HUES6 (cell line): ENCODE results near the gene TTC4.

ENCODE experiments used
- H3K27ac ChIP-seq: 2 replicates; pipeline ENCODE4 v1.7.0; 2013; ENCODE audit warnings: low read depth, mild to moderate bottlenecking, low read length, inconsistent platforms
- H3K27me3 ChIP-seq: 2 replicates; pipeline ENCODE4 v1.6.1; 2013; ENCODE audit warnings: low read length; ENCODE audit not compliant: control insufficient read depth, insufficient read depth
- H3K36me3 ChIP-seq: 2 replicates; pipeline ENCODE4 v1.6.1; 2013; ENCODE audit warnings: low read length; ENCODE audit not compliant: control insufficient read depth, insufficient read depth
- H3K4me1 ChIP-seq: 2 replicates; pipeline ENCODE4 v1.6.1; 2013; ENCODE audit warnings: low read length; ENCODE audit not compliant: control insufficient read depth, insufficient read depth
- H3K4me3 ChIP-seq: 2 replicates; pipeline ENCODE4 v1.5.1; 2013; ENCODE audit warnings: low read depth, low read length
- H3K9ac ChIP-seq: one replicate; pipeline ENCODE4 v1.6.1; 2013; ENCODE audit warnings: mild to moderate bottlenecking, low read length
- H3K9me3 ChIP-seq: 2 replicates; pipeline ENCODE4 v1.6.1; 2013; ENCODE audit warnings: low read depth, low read length; ENCODE audit not compliant: control insufficient read depth, insufficient read depth

Gene TTC4

GRCh38 chr1:54782588-54782987, 66.9 kb downstream of the TTC4 start:
- Histone ChIP-seq H3K36me3 (no peaks in the 10 kb centered on the region), H3K9me3 (no peaks in the 10 kb centered on the region), H3K27me3 (peaks cover 45% of the 10 kb centered on the region), H3K9ac (no peak overlapping the region), H3K4me1 (peaks cover 3% of the 10 kb centered on the region; the same call in 1 of the 2 replicates), H3K4me3 (no peak overlapping the region), H3K27ac (no peak overlapping the region)

GRCh38 chr1:54784066-54784465, 68.4 kb downstream of the TTC4 start:
- H3K9ac ChIP-seq: no peak overlapping the region
- no peaks in the 10 kb centered on the region for H3K36me3 ChIP-seq
- peaks cover 10% of the 10 kb centered on the region for H3K4me1 ChIP-seq
- peaks cover 38% of the 10 kb centered on the region for H3K27me3 ChIP-seq
- H3K4me3 ChIP-seq: no peak overlapping the region
- H3K9me3 ChIP-seq: no peaks in the 10 kb centered on the region
- H3K27ac ChIP-seq: no peak overlapping the region

DNA sequence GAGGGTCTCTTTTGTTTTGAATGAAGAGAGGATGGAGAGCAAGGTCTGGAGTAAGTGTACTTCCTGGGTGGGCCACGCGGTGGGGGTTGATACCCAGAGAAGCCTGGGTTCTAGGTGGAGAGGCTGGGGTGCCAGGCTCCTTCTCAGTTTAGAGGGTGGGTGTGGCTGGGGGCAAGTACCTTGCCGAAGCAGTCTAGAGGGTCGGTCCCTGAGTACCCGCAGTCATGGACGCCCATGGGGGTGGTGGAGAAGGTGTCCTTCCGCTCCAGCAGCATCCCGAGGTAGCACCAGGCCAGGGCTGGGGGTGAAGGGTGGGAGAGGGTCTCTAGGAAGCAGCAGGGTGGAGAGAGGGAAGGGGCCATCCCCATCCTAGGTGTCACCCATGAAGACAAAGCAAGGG, 71.1 kb downstream of the TTC4 start:
- Histone ChIP-seq H3K36me3 (no peaks in the 10 kb centered on the region), H3K27ac (no peak overlapping the region), H3K4me1 (peaks cover 9% of the 10 kb centered on the region), H3K27me3 (peaks cover 15% of the 10 kb centered on the region), H3K9me3 (no peaks in the 10 kb centered on the region), H3K9ac (no peak overlapping the region), H3K4me3 (no peak overlapping the region)

DNA sequence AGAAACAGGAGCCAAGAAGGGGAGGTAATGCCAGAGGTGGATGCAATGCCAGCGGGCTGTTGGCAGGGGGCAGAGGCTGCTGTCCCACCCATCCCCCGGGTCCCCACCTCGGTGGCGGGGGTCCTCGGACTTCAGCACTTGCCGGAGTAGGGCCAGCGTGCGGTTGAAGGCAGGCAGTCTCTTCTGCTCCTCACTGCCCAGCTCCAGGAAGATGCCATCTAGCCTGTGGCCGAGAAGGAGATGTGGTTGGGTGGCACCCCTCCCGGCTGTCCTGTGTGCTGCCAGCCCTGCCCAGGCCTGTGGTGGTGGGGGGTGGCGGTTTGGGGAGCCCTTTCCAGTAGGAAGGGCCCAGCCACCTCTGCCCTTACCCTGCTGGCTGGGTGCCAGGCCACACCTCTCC, 71.9 kb downstream of the TTC4 start:
- H3K9me3 ChIP-seq: peaks cover 4% of the 10 kb centered on the region; the same call in 1 of the 2 replicates
- H3K27ac ChIP-seq: no peak overlapping the region
- H3K36me3 ChIP-seq: no peaks in the 10 kb centered on the region
- peaks cover 9% of the 10 kb centered on the region for H3K4me1 ChIP-seq
- peaks cover 7% of the 10 kb centered on the region for H3K27me3 ChIP-seq
- no peak overlapping the region for H3K4me3 ChIP-seq
- H3K9ac ChIP-seq: no peak overlapping the region

- H3K4me1 ChIP-seq: peaks cover 9% of the 10 kb centered on the region
- H3K9ac ChIP-seq: no peak overlapping the region
- peaks cover 4% of the 10 kb centered on the region; the same call in 1 of the 2 replicates for H3K9me3 ChIP-seq
- no peak overlapping the region for H3K27ac ChIP-seq
- H3K4me3 ChIP-seq: no peak overlapping the region
- no peaks in the 10 kb centered on the region for H3K27me3 ChIP-seq
- H3K36me3 ChIP-seq: no peaks in the 10 kb centered on the region
Measured at GRCh38 chr1:54788459-54788858, 72.8 kb downstream of the TTC4 start.

GRCh38 chr1:54791880-54792522, 76.3 kb downstream of the TTC4 start:
- H3K27me3 ChIP-seq: no peaks in the 10 kb centered on the region
- H3K9ac ChIP-seq: no peak overlapping the region
- H3K27ac ChIP-seq: no peak overlapping the region

More at GRCh38 chr1:54791880-54792522, 76.3 kb downstream of the TTC4 start:
- Histone ChIP-seq H3K36me3 (no peaks in the 10 kb centered on the region), H3K9me3 (peaks cover 4% of the 10 kb centered on the region; the same call in 1 of the 2 replicates), H3K4me1 (peaks cover 22% of the 10 kb centered on the region), H3K4me3 (no peak overlapping the region)
